ENCODE data around the gene CHST14. TPM values are rescaled to one million over a fixed set of nuclear protein-coding genes. Genes with fewer than 3 reads are reported as not detected.

CHST14 gene
- 5.2 and 18.5 TPM in 2 replicates for total RNA-seq

GRCh38 chr15:40470423-40471104 is at the start of gene CHST14:
Gene CHST14, plus strand, starts transcription at chr15:40470984. Its CDS starts 230 bp downstream, at chr15:40471214.
- DNase-seq (ENCODE audit: low read depth): peak; percentile 71

GRCh38 chr15:40421246-40422157 is 49.3 kb upstream of the CHST14 start:
- DNase-seq (ENCODE audit: low read depth): no peak

- DNase-seq (ENCODE audit: low read depth): no peak
Observed at GRCh38 chr15:40424483-40425115, 46.2 kb upstream of the CHST14 start.

- DNase-seq (ENCODE audit: low read depth): no peak
Observed at GRCh38 chr15:40425681-40426080, 45.1 kb upstream of the CHST14 start.

GRCh38 chr15:40427188-40427587 is 43.6 kb upstream of the CHST14 start:
- no peak for DNase-seq (ENCODE audit: low read depth)

GRCh38 chr15:40428185-40428584 is 42.6 kb upstream of the CHST14 start:
- DNase-seq (ENCODE audit: low read depth): no peak

GRCh38 chr15:40429068-40429710 is 41.6 kb upstream of the CHST14 start:
- no peak for DNase-seq (ENCODE audit: low read depth)

- DNase-seq (ENCODE audit: low read depth): peak; percentile 22
Observed at GRCh38 chr15:40430271-40430805, 40.4 kb upstream of the CHST14 start.

- no peak for DNase-seq (ENCODE audit: low read depth)
Observed at GRCh38 chr15:40435023-40435709, 35.6 kb upstream of the CHST14 start.

- DNase-seq (ENCODE audit: low read depth): no peak
Observed at GRCh38 chr15:40435710-40436089, 35.1 kb upstream of the CHST14 start.

GRCh38 chr15:40436116-40436891 is 34.5 kb upstream of the CHST14 start:
- no peak for DNase-seq (ENCODE audit: low read depth)

- no peak for DNase-seq (ENCODE audit: low read depth)
Observed at GRCh38 chr15:40436892-40437751, 33.7 kb upstream of the CHST14 start.

- DNase-seq (ENCODE audit: low read depth): no peak
Observed at GRCh38 chr15:40437752-40438687, 32.8 kb upstream of the CHST14 start.

GRCh38 chr15:40438712-40439111 is 32.1 kb upstream of the CHST14 start:
- no peak for DNase-seq (ENCODE audit: low read depth)

GRCh38 chr15:40439461-40439959 is 31.3 kb upstream of the CHST14 start:
- no peak for DNase-seq (ENCODE audit: low read depth)

- peak; percentile 18 for DNase-seq (ENCODE audit: low read depth)
Observed at GRCh38 chr15:40439960-40440742, 30.6 kb upstream of the CHST14 start.
